Neural cell (in vitro differentiated cells): ENCODE measurements around the gene LPIN1. TPM values are rescaled to one million over a fixed set of nuclear protein-coding genes. Genes with fewer than 3 reads are reported as not detected.

Source experiments
- H2AFZ ChIP-seq: fragments of 200-600, 300-800 bp; sonication (generic), shearing (Covaris generic); 2 replicates; pipeline ENCODE4 v1.6.0; 2014; ENCODE audit warnings: low read depth, mild to moderate bottlenecking, antibody characterized with exemption, low read length, moderate library complexity
- H3F3A ChIP-seq: fragments of 200-600 bp; shearing (Covaris generic); 2 replicates; pipeline ENCODE4 v1.6.1; 2016; ENCODE audit warnings: mild to moderate bottlenecking, moderate library complexity, mixed read lengths, antibody characterized with exemption, low read length; ENCODE audit not compliant: insufficient read depth, poor library complexity, severe bottlenecking
- H3K27ac ChIP-seq: fragments of 200-600, 300-800 bp; sonication (generic), shearing (Covaris generic); 2 replicates; pipeline ENCODE4 v1.5.1; 2014; ENCODE audit warnings: mild to moderate bottlenecking, low read length, moderate library complexity
- H3K27me3 ChIP-seq: fragments of 300-800, 200-600 bp; sonication (generic), shearing (Covaris generic); 2 replicates; pipeline ENCODE4 v1.6.0; 2014; ENCODE audit warnings: mild to moderate bottlenecking, low read depth, low read length, moderate library complexity; ENCODE audit not compliant: insufficient read depth
- H3K36me3 ChIP-seq: fragments of 300-800, 200-600 bp; sonication (generic), shearing (Covaris generic); 2 replicates; pipeline ENCODE4 v1.5.1; 2014; ENCODE audit warnings: mild to moderate bottlenecking, antibody characterized with exemption, low read length, moderate library complexity; ENCODE audit not compliant: insufficient read depth
- H3K4me2 ChIP-seq: fragments of 300-800, 200-600 bp; sonication (generic), shearing (Covaris generic); 2 replicates; pipeline ENCODE4 v1.6.0; 2014; ENCODE audit warnings: mild to moderate bottlenecking, low read length
- H3K4me3 ChIP-seq: fragments of 300-800, 200-600 bp; sonication (generic), shearing (Covaris generic); 2 replicates; pipeline ENCODE4 v1.5.1; 2014; ENCODE audit warnings: mild to moderate bottlenecking, low read length, moderate library complexity
- H3K79me2 ChIP-seq: fragments of 200-600 bp; shearing (Covaris generic); replicated peaks from 2 replicates; pipeline ENCODE4 v1.6.0; 2014; ENCODE audit warnings: mild to moderate bottlenecking, low read length, moderate library complexity; ENCODE audit not compliant: insufficient read depth
- H3K9ac ChIP-seq: fragments of 300-800, 200-600 bp; sonication (generic), shearing (Covaris generic); 2 replicates; pipeline ENCODE4 v1.6.1; 2016; ENCODE audit warnings: mild to moderate bottlenecking, low read length, mixed read lengths
- H3K9me2 ChIP-seq: fragments of 200-600 bp; shearing (Covaris generic); 2 replicates; pipeline ENCODE4 v1.6.1; 2016; ENCODE audit warnings: mild to moderate bottlenecking, low read length, mixed read lengths; ENCODE audit not compliant: insufficient read depth
- H3K9me3 ChIP-seq: fragments of 200-600, 300-800 bp; sonication (generic), shearing (Covaris generic); 2 replicates; pipeline ENCODE4 v1.6.1; 2016; ENCODE audit warnings: mild to moderate bottlenecking, mixed run types, low read length, moderate library complexity, mixed read lengths
- H4K20me1 ChIP-seq: fragments of 200-600 bp; shearing (Covaris generic); 2 replicates; pipeline ENCODE4 v1.6.1; 2016; ENCODE audit warnings: mild to moderate bottlenecking, mixed run types; ENCODE audit not compliant: insufficient read depth
- EP300 ChIP-seq: fragments of 450-650 bp; conservative IDR thresholded peaks from 2 replicates; pipeline ENCODE4 v1.6.1; 2014; ENCODE audit warnings: antibody characterized with exemption, mild to moderate bottlenecking, moderate library complexity; ENCODE audit not compliant: poor library complexity, severe bottlenecking
- EZH2 ChIP-seq: fragments of 200-600, 300-800 bp; shearing (Covaris generic), sonication (generic); IDR thresholded peaks from 2 replicates; pipeline ENCODE4 v1.6.1; 2014; ENCODE audit warnings: antibody characterized with exemption, low read length, borderline replicate concordance, mild to moderate bottlenecking; ENCODE audit not compliant: insufficient read depth, poor library complexity, severe bottlenecking
- MXI1 ChIP-seq: fragments of 450-650 bp; conservative IDR thresholded peaks from 2 replicates; pipeline ENCODE4 v1.6.1; 2014; ENCODE audit warnings: antibody characterized with exemption, mild to moderate bottlenecking; ENCODE audit not compliant: poor library complexity, severe bottlenecking
- POLR2AphosphoS5 ChIP-seq: IDR thresholded peaks from 2 replicates; pipeline ENCODE4 v1.6.1; 2012
- RAD21 ChIP-seq: fragments of 450-650 bp; conservative IDR thresholded peaks from 2 replicates; pipeline ENCODE4 v1.6.1; 2014; ENCODE audit warnings: antibody characterized with exemption, mild to moderate bottlenecking, moderate library complexity
- SMC3 ChIP-seq: fragments of 450-650 bp; conservative IDR thresholded peaks from 2 replicates; pipeline ENCODE4 v1.6.1; 2014; ENCODE audit warnings: antibody characterized with exemption, mild to moderate bottlenecking, moderate library complexity; ENCODE audit not compliant: poor library complexity
- TAF1 ChIP-seq: IDR thresholded peaks from 2 replicates; pipeline ENCODE4 v1.6.1; 2012; ENCODE audit warnings: low read depth
- polyA plus RNA-seq: library from polyadenylated mRNA; depleted of rRNA; stranded (reverse); fragments of >200 nt; gene quantifications from 2 replicates; pipeline ENCODE4 v1.2.3, GENCODE V29; 2014
- TF ChIP-seq, protein P1 (sequence below): fragments of 450-650 bp; IDR thresholded peaks from 2 replicates; pipeline ENCODE4 v1.5.1; 2014; ENCODE audit warnings: antibody characterized with exemption, mild to moderate bottlenecking, moderate library complexity; ENCODE audit not compliant: poor library complexity, severe bottlenecking
- TF ChIP-seq, protein P2 (sequence below): IDR thresholded peaks from 2 replicates; pipeline ENCODE4 v1.6.1; 2012; ENCODE audit warnings: borderline replicate concordance

Gene LPIN1
- polyA plus RNA-seq, 1 donor from 2014 or later, result 47.5 TPM

DNA sequence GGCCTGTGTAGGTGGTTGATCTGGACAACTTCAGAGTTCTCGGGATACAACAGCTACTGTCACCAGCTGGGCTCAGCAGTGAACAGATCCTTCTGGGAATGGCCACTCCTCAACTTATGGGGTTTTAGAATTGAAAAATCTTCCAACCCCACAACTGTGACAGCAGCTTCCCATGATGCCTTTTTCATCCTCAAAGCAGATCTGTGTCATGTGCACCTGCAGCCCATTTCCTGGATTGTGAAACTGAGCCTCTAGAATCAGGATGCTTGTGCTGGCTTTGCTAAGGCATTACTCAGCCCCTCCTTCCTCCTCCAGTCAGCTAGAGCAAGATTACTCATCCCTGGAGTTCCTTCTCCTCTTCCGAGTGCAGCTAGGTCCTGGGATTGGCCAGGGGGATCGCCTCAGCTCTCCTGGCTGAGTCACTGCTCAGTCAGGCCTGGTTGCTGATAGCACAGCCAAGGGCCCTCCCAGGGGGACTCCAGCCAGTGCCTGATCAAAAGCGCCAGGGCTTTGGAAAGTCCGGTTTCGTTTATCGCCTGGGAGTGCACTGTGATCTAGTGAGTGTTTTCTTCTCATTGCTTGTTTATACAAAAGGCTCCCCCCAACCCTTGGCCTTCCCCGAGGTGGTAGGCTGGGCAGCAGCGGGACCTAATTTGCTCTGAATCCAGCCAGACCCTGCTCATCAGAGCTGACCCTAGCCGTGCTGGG, 2.4 kb upstream of the LPIN1 start:
- Histone ChIP-seq H3K36me3 (no peaks in the 10 kb centered on the region), H3K27me3 (no peaks in the 10 kb centered on the region), H3K9me2 (no peaks in the 10 kb centered on the region), H2AFZ (no peak overlapping the region), H4K20me1 (no peaks in the 10 kb centered on the region), H3K4me3 (no peak overlapping the region), H3K4me2 (no peak overlapping the region), H3K9ac (no peak overlapping the region), H3K27ac (no peak overlapping the region), H3K79me2 (peaks cover 23% of the 10 kb centered on the region), H3F3A (no peaks in the 10 kb centered on the region), H3K9me3 (no peaks in the 10 kb centered on the region)
- TF ChIP-seq POLR2AphosphoS5 (no peak), RAD21 (no peak), MXI1 (no peak), EP300 (no peak), TAF1 (no peak)
- TF ChIP-seq, protein P1, sequence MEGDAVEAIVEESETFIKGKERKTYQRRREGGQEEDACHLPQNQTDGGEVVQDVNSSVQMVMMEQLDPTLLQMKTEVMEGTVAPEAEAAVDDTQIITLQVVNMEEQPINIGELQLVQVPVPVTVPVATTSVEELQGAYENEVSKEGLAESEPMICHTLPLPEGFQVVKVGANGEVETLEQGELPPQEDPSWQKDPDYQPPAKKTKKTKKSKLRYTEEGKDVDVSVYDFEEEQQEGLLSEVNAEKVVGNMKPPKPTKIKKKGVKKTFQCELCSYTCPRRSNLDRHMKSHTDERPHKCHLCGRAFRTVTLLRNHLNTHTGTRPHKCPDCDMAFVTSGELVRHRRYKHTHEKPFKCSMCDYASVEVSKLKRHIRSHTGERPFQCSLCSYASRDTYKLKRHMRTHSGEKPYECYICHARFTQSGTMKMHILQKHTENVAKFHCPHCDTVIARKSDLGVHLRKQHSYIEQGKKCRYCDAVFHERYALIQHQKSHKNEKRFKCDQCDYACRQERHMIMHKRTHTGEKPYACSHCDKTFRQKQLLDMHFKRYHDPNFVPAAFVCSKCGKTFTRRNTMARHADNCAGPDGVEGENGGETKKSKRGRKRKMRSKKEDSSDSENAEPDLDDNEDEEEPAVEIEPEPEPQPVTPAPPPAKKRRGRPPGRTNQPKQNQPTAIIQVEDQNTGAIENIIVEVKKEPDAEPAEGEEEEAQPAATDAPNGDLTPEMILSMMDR, result no peak

GRCh38 chr2:11744631-11745394, 1.6 kb upstream of the LPIN1 start:
- H3K9me2 ChIP-seq, result no peaks in the 10 kb centered on the region
- H4K20me1 ChIP-seq, result no peaks in the 10 kb centered on the region
- H3K4me3 ChIP-seq, result no peak overlapping the region
- no peaks in the 10 kb centered on the region for H3K27me3 ChIP-seq
- no peak overlapping the region for H3K9ac ChIP-seq
- TF ChIP-seq MXI1, result no peak
- no peak for TF ChIP-seq POLR2AphosphoS5
- TF ChIP-seq, protein P1, result no peak
- TF ChIP-seq, protein P2, sequence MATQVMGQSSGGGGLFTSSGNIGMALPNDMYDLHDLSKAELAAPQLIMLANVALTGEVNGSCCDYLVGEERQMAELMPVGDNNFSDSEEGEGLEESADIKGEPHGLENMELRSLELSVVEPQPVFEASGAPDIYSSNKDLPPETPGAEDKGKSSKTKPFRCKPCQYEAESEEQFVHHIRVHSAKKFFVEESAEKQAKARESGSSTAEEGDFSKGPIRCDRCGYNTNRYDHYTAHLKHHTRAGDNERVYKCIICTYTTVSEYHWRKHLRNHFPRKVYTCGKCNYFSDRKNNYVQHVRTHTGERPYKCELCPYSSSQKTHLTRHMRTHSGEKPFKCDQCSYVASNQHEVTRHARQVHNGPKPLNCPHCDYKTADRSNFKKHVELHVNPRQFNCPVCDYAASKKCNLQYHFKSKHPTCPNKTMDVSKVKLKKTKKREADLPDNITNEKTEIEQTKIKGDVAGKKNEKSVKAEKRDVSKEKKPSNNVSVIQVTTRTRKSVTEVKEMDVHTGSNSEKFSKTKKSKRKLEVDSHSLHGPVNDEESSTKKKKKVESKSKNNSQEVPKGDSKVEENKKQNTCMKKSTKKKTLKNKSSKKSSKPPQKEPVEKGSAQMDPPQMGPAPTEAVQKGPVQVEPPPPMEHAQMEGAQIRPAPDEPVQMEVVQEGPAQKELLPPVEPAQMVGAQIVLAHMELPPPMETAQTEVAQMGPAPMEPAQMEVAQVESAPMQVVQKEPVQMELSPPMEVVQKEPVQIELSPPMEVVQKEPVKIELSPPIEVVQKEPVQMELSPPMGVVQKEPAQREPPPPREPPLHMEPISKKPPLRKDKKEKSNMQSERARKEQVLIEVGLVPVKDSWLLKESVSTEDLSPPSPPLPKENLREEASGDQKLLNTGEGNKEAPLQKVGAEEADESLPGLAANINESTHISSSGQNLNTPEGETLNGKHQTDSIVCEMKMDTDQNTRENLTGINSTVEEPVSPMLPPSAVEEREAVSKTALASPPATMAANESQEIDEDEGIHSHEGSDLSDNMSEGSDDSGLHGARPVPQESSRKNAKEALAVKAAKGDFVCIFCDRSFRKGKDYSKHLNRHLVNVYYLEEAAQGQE, result no peak
- no peak for TF ChIP-seq RAD21
- TF ChIP-seq EZH2, result no peak
- no peak for TF ChIP-seq EP300
- no peak for TF ChIP-seq TAF1
- TF ChIP-seq SMC3, result no peak
- peaks cover 27% of the 10 kb centered on the region for H3K79me2 ChIP-seq
- no peaks in the 10 kb centered on the region for H3F3A ChIP-seq
- H3K27ac ChIP-seq, result no peak overlapping the region
- H3K9me3 ChIP-seq, result no peaks in the 10 kb centered on the region
- no peaks in the 10 kb centered on the region for H3K36me3 ChIP-seq
- no peak overlapping the region for H2AFZ ChIP-seq
- H3K4me2 ChIP-seq, result no peak overlapping the region
